Right ventricle myocardium inferior (tissue), 1 donor: ENCODE results near the gene HAUS7. TPM values are rescaled to one million over a fixed set of nuclear protein-coding genes. Genes with fewer than 3 reads are reported as not detected.

Experiments used
- ATAC-seq: fragments of 200-7000 bp; cut with Tn5 transposase; one replicate; pipeline ENCODE4 v1.9.1; 2020; ENCODE audit warnings: mild to moderate bottlenecking, moderate library complexity
- DNase-seq: peaks from one replicate; pipeline ENCODE4 v3.0.0; 2021; ENCODE audit errors: missing footprints
- intact Hi-C: fragments of 100-400 bp; cut with DNase I; formaldehyde crosslinking; loops from one replicate; pipeline ENCODE4 v1.11.0; 2022
- total RNA-seq: library from RNA; stranded (reverse); fragmentation: NEBNext Ultra II Directional; extraction: Animal tissue kit (Norgen Biotek cat#: 25700); gene quantifications from one replicate; pipeline ENCODE4 v1.2.1, GENCODE V29; 2021
- donor health status: DM: no; HTN: yes; CAD: no; lungs with severe emphysema.

HAUS7 gene
- total RNA-seq, 1 donor from 2014 or later, result 18.5 TPM

- no peak for ATAC-seq
- intact Hi-C loops, result loop anchor here (2.0 kb wide), 1 partner anchor 32 kb away; the partner anchor contains the start of gene BGN
- no peak for DNase-seq
Measured at GRCh38 chrX:153463031-153463430, 7.3 kb downstream of the HAUS7 start.

- ATAC-seq (no peak), DNase-seq (no peak)
- intact Hi-C loops, result loop anchor here (2.0 kb wide), 1 partner anchor 33 kb away; the partner anchor contains the start of gene BGN
Measured at GRCh38 chrX:153462291-153462690, 8.1 kb downstream of the HAUS7 start.

GRCh38 chrX:153460826-153461225, 9.6 kb downstream of the HAUS7 start:
- no peak for ATAC-seq
- intact Hi-C loops, result no loop called here
- no peak for DNase-seq

GRCh38 chrX:153459986-153460385, 10.4 kb downstream of the HAUS7 start:
- DNase-seq (no peak), ATAC-seq (no peak)
- intact Hi-C loops, result no loop called here

- intact Hi-C loops, result no loop called here
- no peak for ATAC-seq
- DNase-seq, result no peak
Measured at GRCh38 chrX:153458476-153458875, 11.9 kb downstream of the HAUS7 start.

GRCh38 chrX:153457827-153458466, 12.4 kb downstream of the HAUS7 start:
- ATAC-seq (no peak), DNase-seq (no peak)
- intact Hi-C loops, result no loop called here

- ATAC-seq (no peak), DNase-seq (no peak)
- intact Hi-C loops, result no loop called here
Measured at GRCh38 chrX:153457136-153457825, 13.1 kb downstream of the HAUS7 start.

GRCh38 chrX:153456704-153457103, 13.7 kb downstream of the HAUS7 start:
- no peak for DNase-seq
- intact Hi-C loops, result no loop called here
- ATAC-seq, result no peak

GRCh38 chrX:153456161-153456560, 14.2 kb downstream of the HAUS7 start:
- DNase-seq, result no peak
- peak; percentile 76 for ATAC-seq
- intact Hi-C loops, result no loop called here

- intact Hi-C loops, result no loop called here
- no peak for ATAC-seq
- no peak for DNase-seq
Measured at GRCh38 chrX:153455571-153455970, 14.8 kb downstream of the HAUS7 start.

GRCh38 chrX:153454901-153455550, 15.3 kb downstream of the HAUS7 start:
- ATAC-seq (no peak), DNase-seq (no peak)
- intact Hi-C loops, result no loop called here

GRCh38 chrX:153450949-153451277, 19.5 kb downstream of the HAUS7 start:
- no peak for ATAC-seq
- DNase-seq, result no peak
- intact Hi-C loops, result no loop called here

GRCh38 chrX:153450114-153450948, 20.0 kb downstream of the HAUS7 start:
- intact Hi-C loops, result no loop called here
- no peak for ATAC-seq
- no peak for DNase-seq

GRCh38 chrX:153449368-153450113, 20.8 kb downstream of the HAUS7 start:
- intact Hi-C loops, result no loop called here
- ATAC-seq (no peak), DNase-seq (no peak)

- intact Hi-C loops, result no loop called here
- DNase-seq (no peak), ATAC-seq (no peak)
Measured at GRCh38 chrX:153448556-153449367, 21.6 kb downstream of the HAUS7 start.

GRCh38 chrX:153447581-153447960, 22.8 kb downstream of the HAUS7 start:
- DNase-seq, result no peak
- intact Hi-C loops, result no loop called here
- no peak for ATAC-seq

GRCh38 chrX:153446950-153447580, 23.3 kb downstream of the HAUS7 start:
- ATAC-seq (no peak), DNase-seq (no peak)
- intact Hi-C loops, result no loop called here

- intact Hi-C loops, result no loop called here
- ATAC-seq (no peak), DNase-seq (no peak)
Measured at GRCh38 chrX:153446636-153446936, 23.8 kb downstream of the HAUS7 start.
